ENCODE data around the gene PCDHGA1. TPM values are rescaled to one million over a fixed set of nuclear protein-coding genes. Genes with fewer than 3 reads are reported as not detected.

PCDHGA1 gene
- total RNA-seq, 1 experiment from 2014 or later: 0.63 TPM

DNA sequence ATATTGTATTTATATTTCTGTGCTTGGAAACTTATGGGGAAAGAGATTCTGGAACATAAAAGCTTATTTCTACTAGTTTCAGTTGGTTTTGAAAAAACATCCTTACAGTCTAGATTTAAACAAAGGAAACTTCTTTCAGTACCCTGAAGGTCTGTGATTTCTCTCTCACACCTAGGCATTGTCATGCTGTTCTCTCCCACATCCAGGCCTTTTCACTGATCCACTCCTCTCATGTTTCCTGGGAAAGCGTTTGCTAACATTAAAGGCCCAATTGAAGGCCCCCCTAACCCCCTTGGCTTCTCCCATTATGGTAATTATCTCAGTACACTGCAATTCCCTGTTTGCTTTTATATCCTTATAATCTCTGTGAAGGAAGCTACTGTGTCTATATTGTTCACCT, 12.5 kb downstream of the PCDHGA1 start:
- Histone ChIP-seq H2BK20ac (ENCODE audit: low read depth, low read length, poor library complexity, severe bottlenecking) (no peak overlapping the region), H4K91ac (ENCODE audit: insufficient read length, low read depth, low read length) (no peak overlapping the region), H4K8ac (replicated peaks; ENCODE audit: insufficient read length, low read depth, low read length) (no peak overlapping the region), H3K79me2 (ENCODE audit: insufficient read depth, low read length) (no peaks in the 10 kb centered on the region), H3K23me2 (ENCODE audit: insufficient read length, low read depth, low read length, poor library complexity, severe bottlenecking) (no peaks in the 10 kb centered on the region), H2BK15ac (ENCODE audit: low read depth, low read length) (no peak overlapping the region), H3K23ac (ENCODE audit: insufficient read length, low read depth, low read length) (no peak overlapping the region), H3K4ac (ENCODE audit: low read depth, low read length) (no peak overlapping the region), H3K9me3 (ENCODE audit: control insufficient read depth, low read depth, low read length) (peaks cover 25% of the 10 kb centered on the region), H3T11ph (ENCODE audit: low read length) (no peak overlapping the region), H3K27ac (ENCODE audit: insufficient read length, low read depth, low read length) (no peak overlapping the region), H2BK5ac (ENCODE audit: insufficient read length, low read length) (no peak overlapping the region), H3K27me3 (ENCODE audit: insufficient read depth, low read length) (no peaks in the 10 kb centered on the region), H3K4me1 (ENCODE audit: insufficient read depth, low read length) (no peaks in the 10 kb centered on the region), H3K4me2 (ENCODE audit: insufficient read depth, insufficient read length, low read length) (no peak overlapping the region), H3K18ac (ENCODE audit: insufficient read length, low read depth, low read length) (no peak overlapping the region), H4K5ac (ENCODE audit: insufficient read length, low read depth, low read length) (no peak overlapping the region), H3K14ac (ENCODE audit: insufficient read depth, low read length) (no peak overlapping the region), H2AFZ (ENCODE audit: low read length) (no peak overlapping the region), H2AK5ac (ENCODE audit: insufficient read length, low read length) (no peak overlapping the region), H3K79me1 (ENCODE audit: insufficient read depth, low read depth, low read length, poor library complexity, severe bottlenecking) (no peaks in the 10 kb centered on the region), H3K56ac (ENCODE audit: insufficient read length, low read depth, low read length) (no peak overlapping the region), H4K20me1 (ENCODE audit: control insufficient read depth, insufficient read depth, insufficient read length) (no peaks in the 10 kb centered on the region), H2BK120ac (ENCODE audit: low read depth, low read length, poor library complexity, severe bottlenecking) (no peak overlapping the region), H3K9ac (ENCODE audit: extremely low read depth, insufficient read length, low read length) (no peak overlapping the region), H2BK12ac (ENCODE audit: insufficient read length, low read depth, low read length) (no peak overlapping the region)
- H3K4me3 Mint-ChIP-seq: peak overlapping the region in 1 of 2 experiments; percentile 44; a peak in 1 of 5 replicates
- peaks cover 9% of the 10 kb centered on the region for H3K27me3 Mint-ChIP-seq (ENCODE audit: low read depth)
- WGBS (ENCODE audit: extremely low coverage, insufficient read length, low lambda C conversion rate): no CpG with 5 or more reads among the region's 1 CpG
- peaks cover 68 to 79% of the 10 kb centered on the region in 2 experiments for H3K9me3 Mint-ChIP-seq
- TF ChIP-seq, protein P1, sequence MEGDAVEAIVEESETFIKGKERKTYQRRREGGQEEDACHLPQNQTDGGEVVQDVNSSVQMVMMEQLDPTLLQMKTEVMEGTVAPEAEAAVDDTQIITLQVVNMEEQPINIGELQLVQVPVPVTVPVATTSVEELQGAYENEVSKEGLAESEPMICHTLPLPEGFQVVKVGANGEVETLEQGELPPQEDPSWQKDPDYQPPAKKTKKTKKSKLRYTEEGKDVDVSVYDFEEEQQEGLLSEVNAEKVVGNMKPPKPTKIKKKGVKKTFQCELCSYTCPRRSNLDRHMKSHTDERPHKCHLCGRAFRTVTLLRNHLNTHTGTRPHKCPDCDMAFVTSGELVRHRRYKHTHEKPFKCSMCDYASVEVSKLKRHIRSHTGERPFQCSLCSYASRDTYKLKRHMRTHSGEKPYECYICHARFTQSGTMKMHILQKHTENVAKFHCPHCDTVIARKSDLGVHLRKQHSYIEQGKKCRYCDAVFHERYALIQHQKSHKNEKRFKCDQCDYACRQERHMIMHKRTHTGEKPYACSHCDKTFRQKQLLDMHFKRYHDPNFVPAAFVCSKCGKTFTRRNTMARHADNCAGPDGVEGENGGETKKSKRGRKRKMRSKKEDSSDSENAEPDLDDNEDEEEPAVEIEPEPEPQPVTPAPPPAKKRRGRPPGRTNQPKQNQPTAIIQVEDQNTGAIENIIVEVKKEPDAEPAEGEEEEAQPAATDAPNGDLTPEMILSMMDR (conservative IDR thresholded peaks at IDR 0.05): no peak
- H3K27ac Mint-ChIP-seq: no peak overlapping the region
- H3K4me1 Mint-ChIP-seq: peaks cover 2 to 4% of the 10 kb centered on the region in 2 experiments; a peak in 2 of 4 replicates
- no peak for DNase-seq
- peaks cover 17 to 52% (median 33%) of the 10 kb centered on the region in 3 experiments for H3K36me3 Mint-ChIP-seq (ENCODE audit: insufficient read depth in 1 of 3, low read depth in 3 of 3)
